Measurements from ENCODE around the gene LRRC49.
"Not testable (repeated sequence)": the region's sequence is repeated elsewhere in the genome, so short reads cannot be mapped to it uniquely, and the experiment has no call there.

The LRRC49 gene

DNA sequence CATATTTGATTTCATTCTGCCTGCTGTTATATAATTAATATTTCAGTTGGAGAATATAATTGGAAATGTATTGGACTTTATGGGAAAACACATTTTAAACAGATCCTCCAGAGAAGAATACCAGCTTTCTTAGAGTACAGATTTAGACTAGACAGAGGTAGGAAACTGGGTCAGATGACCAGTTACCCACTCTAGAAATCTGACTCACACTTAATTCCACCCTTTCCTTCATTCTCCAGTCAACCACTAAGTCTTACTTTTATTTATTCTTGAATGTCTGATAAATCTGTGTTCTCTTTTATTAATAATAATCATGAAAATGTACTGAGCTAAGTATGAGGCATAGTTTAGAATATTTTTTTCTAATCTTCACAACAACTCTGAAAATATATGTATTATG lies 110.7 kb downstream of the LRRC49 start:
- no peak for DNase-seq

DNA sequence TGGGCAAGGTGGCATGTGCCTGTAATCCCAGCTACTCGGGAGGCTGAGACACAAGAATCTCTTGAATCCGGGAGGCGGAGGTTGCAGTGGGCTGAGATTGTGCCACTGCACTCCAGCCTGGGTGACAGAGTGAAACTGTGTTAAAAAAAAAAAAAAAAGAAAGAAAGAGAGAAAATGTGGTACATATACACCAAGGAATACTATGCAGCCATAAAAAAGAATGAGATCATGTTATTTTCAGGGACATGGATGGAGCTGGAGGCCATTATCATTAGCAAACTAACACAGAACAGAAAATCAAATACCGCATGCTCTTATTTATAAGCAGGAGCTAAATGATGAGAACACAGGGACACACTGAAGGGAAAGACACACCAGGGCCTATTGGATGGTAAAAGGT lies 111.9 kb downstream of the LRRC49 start:
- not testable (repeated sequence) for DNase-seq

DNA sequence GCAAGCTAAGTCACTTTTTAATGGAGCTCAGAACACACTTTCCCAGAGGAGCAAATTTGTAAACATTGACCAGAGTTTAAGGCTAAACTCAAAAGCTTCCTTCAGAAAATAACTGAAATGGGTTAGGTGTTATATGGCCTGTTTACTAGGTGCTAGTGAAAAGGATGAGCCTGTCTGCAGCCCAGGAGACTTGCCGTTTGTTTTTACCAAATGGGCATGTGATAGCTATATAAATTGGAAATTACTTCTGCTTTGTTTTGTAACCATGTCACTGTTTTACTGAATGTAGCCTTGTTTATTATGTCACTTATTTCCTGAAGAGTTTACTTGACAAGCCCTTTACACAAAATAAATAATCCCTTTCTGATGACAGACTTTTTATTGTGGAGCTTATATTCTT lies 113.3 kb downstream of the LRRC49 start:
- DNase-seq = no peak

GRCh38 chr15:71008250-71008870 lies 115.7 kb downstream of the LRRC49 start:
- DNase-seq = no peak

- no peak for DNase-seq
These were observed 117.8 kb downstream of the LRRC49 start for GRCh38 chr15:71010472-71010871.

DNA sequence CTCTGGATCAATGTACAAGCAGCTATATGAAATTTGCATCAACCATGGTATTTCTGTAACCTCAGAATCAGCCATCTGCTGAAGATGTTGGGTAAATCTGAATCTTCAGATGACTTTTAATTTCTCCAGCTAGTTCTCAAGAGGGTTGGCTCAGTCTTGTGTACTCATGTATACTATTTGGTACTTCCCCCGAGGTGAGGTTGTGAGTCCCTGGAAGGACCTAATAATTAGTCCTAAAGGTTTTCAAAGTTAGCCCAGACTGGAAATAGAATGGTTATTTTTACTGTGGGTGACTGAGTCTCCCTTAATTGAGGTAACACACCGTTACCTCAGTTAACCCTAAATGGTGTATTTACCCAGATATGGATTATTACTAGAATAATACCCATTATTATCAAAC lies 118.4 kb downstream of the LRRC49 start:
- DNase-seq = no peak

- no peak for DNase-seq
These were observed 119.0 kb downstream of the LRRC49 start for GRCh38 chr15:71011503-71012155.

GRCh38 chr15:71013446-71013845 lies 120.8 kb downstream of the LRRC49 start:
- no peak for DNase-seq

- DNase-seq = no peak
These were observed 122.7 kb downstream of the LRRC49 start for GRCh38 chr15:71015342-71015741.

GRCh38 chr15:71031232-71031631 lies 138.6 kb downstream of the LRRC49 start:
- DNase-seq = not testable (repeated sequence)

GRCh38 chr15:71035478-71035877 lies 142.9 kb downstream of the LRRC49 start:
- not testable (repeated sequence) for DNase-seq

DNA sequence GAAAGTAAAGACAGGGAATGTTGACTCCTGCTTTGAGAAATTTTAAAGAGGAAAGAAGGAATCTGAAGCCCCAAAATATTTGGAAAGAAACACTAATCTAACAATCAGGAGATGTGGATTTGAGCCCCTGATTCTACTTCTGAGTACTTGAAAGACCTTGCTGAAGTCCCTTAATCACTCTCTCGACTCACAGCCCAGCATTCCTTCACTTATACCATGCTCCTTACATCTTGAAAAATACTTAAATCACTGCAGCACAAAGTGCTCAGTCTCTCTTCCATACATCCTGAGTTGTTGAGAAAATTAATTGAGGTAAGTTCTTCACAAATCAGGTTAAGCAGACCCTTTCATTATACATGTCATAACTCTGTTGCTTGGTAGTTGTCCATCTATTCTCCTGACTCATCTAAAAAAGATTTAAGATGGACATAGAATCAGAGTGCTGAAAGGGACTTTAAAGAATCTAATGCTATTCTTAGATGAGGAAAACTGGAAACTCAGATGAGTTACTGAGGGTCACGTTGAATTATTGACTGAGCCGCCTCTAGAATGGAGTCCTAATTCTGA lies 149.8 kb downstream of the LRRC49 start:
- no peak for DNase-seq

DNA sequence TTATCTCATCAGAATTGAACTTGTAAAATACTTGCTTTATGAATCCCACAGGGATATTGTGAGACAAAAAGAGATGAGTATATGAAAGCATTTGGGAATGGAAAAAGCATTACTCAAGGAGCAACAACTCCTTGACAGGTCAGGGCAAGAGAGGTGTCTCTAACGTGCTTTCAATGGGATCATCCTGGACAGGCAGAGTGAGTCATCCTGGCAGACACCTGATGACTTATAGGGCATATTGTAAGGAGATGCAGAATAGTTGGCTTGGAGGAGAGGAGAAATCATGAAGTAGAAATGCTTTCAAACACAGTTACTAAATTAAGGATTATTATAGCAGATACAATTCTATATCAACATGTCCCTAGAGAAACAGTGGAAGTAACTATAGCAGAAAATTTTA lies 150.7 kb downstream of the LRRC49 start:
- DNase-seq = no peak

- DNase-seq = no peak
These were observed 151.4 kb downstream of the LRRC49 start for GRCh38 chr15:71044006-71044405.

DNA sequence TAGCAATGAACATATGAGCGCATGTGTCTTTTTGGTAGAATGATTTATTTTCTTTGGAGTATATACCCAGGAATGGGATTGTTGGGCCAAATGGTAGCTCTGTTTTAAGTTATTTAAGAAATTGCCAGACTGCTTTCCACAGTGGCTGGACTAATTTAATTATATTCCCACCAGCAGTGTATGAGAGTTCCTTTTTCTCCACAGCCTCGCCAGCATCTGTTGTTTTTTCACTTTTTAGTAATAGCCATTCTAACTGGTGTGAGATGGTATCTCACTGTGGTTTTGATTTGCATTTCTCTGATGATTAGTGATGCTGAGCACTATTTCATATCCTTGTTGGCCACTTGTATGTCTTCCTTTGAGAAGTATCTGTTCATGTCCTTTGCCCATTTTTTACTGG lies 153.5 kb downstream of the LRRC49 start:
- DNase-seq = not testable (repeated sequence)

DNA sequence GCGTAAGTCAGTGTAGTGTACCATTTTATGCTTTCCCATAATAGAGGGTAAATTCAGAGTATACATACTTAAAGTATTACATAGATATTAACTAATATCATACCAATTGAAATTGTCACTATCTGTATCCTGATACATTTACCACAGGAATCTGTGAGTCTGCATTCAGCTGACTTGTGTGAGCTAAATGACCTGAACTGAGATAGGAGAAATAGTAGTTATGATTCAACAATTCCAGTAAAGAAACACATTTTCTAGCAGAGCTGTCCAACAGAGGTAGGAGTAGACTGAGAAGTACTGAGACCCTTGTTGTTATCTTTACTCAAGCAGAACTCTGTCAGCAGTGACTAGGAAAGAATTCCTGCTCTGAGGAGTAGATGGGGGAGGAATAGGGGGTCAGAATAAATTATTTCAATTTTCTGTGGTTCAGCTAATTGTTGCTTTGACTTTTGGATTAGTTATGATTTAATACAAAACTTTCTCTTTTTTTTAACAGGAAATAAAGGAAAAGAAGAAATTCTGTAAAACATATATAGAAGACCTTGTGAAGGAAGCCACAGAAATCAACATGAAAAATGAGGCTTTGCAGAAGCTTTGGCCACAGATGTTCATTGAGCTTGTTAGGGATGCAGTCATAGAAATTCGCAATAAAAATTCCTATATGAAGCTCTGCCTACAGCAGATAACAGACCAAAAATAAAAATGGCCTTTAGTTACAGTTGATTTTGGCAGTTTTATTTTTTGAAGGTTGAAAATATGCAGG lies 156.5 kb downstream of the LRRC49 start:
- DNase-seq = no peak

GRCh38 chr15:71049706-71050422 lies 157.2 kb downstream of the LRRC49 start:
- no peak for DNase-seq

- DNase-seq = no peak
These were observed 157.8 kb downstream of the LRRC49 start for GRCh38 chr15:71050461-71050860.

- no peak for DNase-seq
These were observed 158.9 kb downstream of the LRRC49 start for GRCh38 chr15:71051539-71051938.

DNA sequence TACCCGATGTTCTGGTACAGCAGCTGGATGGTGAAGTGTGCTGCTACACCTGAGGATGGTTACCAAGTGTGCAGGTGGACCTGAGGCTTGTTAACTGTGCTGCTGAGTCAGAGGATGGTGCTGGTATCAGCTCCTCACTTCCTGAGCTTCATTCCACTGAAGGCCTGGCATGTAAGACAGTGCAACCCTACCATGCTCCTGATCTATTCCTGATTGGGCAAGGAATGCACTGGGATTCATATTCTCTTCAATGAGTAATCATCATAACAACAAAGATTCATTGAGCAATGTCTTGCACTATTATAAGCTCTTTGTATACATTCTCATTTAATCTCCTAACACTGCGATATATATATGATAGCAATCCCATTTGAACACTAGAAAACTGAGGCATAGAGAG lies 159.7 kb downstream of the LRRC49 start:
- no peak for DNase-seq

GRCh38 chr15:71054286-71054952 lies 161.8 kb downstream of the LRRC49 start:
- no peak for DNase-seq

GRCh38 chr15:71055461-71055860 lies 162.8 kb downstream of the LRRC49 start:
- DNase-seq = no peak

Measured in effector CD8-positive, alpha-beta T cell (primary cell).